Ovary (tissue), 3 donors: ENCODE measurements around the gene RPS21.

Experiments
- CTCF ChIP-seq, 3 donors: fragments of 450-650 bp in 2 of 3; fragments of 200-600 bp in 1 of 3; IDR thresholded peaks; one replicate each; pipeline versions ENCODE4 v1.5.1 to v1.8.0; 2016 to 2022; ENCODE audit warnings: antibody characterized with exemption in 3 of 3, mild to moderate bottlenecking in 1 of 3
- EP300 ChIP-seq: sonication (generic); formaldehyde crosslinking; IDR thresholded peaks from one replicate; pipeline ENCODE4 v1.6.1; 2017; ENCODE audit warnings: antibody characterized with exemption
- POLR2A ChIP-seq: fragments of 450-650 bp; IDR thresholded peaks from one replicate; pipeline ENCODE4 v1.6.1; 2017; ENCODE audit warnings: antibody characterized with exemption, mild to moderate bottlenecking, moderate library complexity
- donor health status: DM: no; HTN: no; CAD: no.

GRCh38 chr20:62387933-62388635, 1.2 kb downstream of the RPS21 start:
- TF ChIP-seq CTCF (IDR thresholded peaks at IDR 0.05) (no peak), POLR2A (no peak), EP300 (no peak)
